SK-N-SH (cell line): ENCODE data around the gene PSMD1. TPM values are rescaled to one million over a fixed set of nuclear protein-coding genes. Genes with fewer than 3 reads are reported as not detected.

Experiments used
- CTCF ChIA-PET: fragments of 300-600, 350-600 bp; formaldehyde crosslinking; extraction: SDS; loops from one replicate; lab custom pipeline; 2021; lab: Yijun Ruan, JAX
- POLR2A ChIA-PET: fragments of 350-600 bp; sonication (Branson Sonifier 250); formaldehyde crosslinking; extraction: SDS; loops from one replicate; lab custom pipeline; 2020; ENCODE audit warnings: antibody characterized with exemption, inconsistent platforms; lab: Yijun Ruan, JAX
- DNase-seq: peaks from one replicate; pipeline ENCODE4 v3.0.0; 2012
- H2AFZ ChIP-seq: fragments of 200-600 bp; sonication (generic); 2 replicates; pipeline ENCODE4 v1.8.1; 2016; ENCODE audit warnings: antibody characterized with exemption, mild to moderate bottlenecking, low read depth
- H3F3A ChIP-seq: fragments of 200-600 bp; sonication (generic); replicated peaks from 2 replicates; pipeline ENCODE3; 2016; ENCODE audit warnings: antibody characterized with exemption, mild to moderate bottlenecking; ENCODE audit not compliant: insufficient read depth
- H3K27ac ChIP-seq, 2 experiments: fragments of 200-500 bp in 1 of 2; fragments of 200-600 bp in 1 of 2; sonication (Bioruptor generic) in 1 of 2; sonication (generic), shearing (Covaris generic) in 1 of 2; 2 replicates each; pipeline versions ENCODE4 v1.5.1 to v1.6.1; 2014 to 2016; ENCODE audit warnings: low read depth in 2 of 2, inconsistent platforms in 1 of 2, low read length in 1 of 2, mild to moderate bottlenecking in 1 of 2, mixed read lengths in 1 of 2
- H3K27me3 ChIP-seq: fragments of 200-600 bp; sonication (generic), shearing (Covaris generic); 2 replicates; pipeline ENCODE4 v1.6.1; 2016; ENCODE audit warnings: mixed run types; ENCODE audit not compliant: insufficient read depth
- H3K36me3 ChIP-seq, 2 experiments: fragments of 200-500 bp in 1 of 2; fragments of 200-600 bp in 1 of 2; sonication (Bioruptor generic) in 1 of 2; sonication (generic) in 1 of 2; replicated peaks in 1 of 2; 2 replicates each; pipeline versions ENCODE3 to v1.5.1; 2014 to 2016; ENCODE audit warnings: low read length in 1 of 2, mild to moderate bottlenecking in 1 of 2; ENCODE audit not compliant: insufficient read depth in 2 of 2, control insufficient read depth in 1 of 2
- H3K4me1 ChIP-seq, 2 experiments: fragments of 200-500 bp in 1 of 2; fragments of 200-600 bp in 1 of 2; sonication (Bioruptor generic) in 1 of 2; sonication (generic), shearing (Covaris generic) in 1 of 2; 2 replicates each; pipeline versions ENCODE4 v1.5.1 to v1.6.1; 2014 to 2016; ENCODE audit warnings: low read depth in 1 of 2, low read length in 1 of 2, mixed run types in 1 of 2; ENCODE audit not compliant: insufficient read depth in 2 of 2, control insufficient read depth in 1 of 2
- H3K4me2 ChIP-seq: fragments of 200-600 bp; sonication (generic), shearing (Covaris generic); 2 replicates; pipeline ENCODE4 v1.6.1; 2017; ENCODE audit warnings: mixed run types
- H3K4me3 ChIP-seq, 2 experiments: fragments of 200-500 bp in 1 of 2; fragments of 200-600 bp in 1 of 2; sonication (Bioruptor generic) in 1 of 2; sonication (generic), shearing (Covaris generic) in 1 of 2; 2 replicates each; pipeline versions ENCODE4 v1.5.1 to v1.8.1; 2014 to 2016; ENCODE audit warnings: low read depth in 2 of 2, inconsistent platforms in 1 of 2, low read length in 1 of 2, mild to moderate bottlenecking in 1 of 2, mixed read lengths in 1 of 2, moderate library complexity in 1 of 2
- H3K79me2 ChIP-seq: fragments of 200-600 bp; sonication (generic); 2 replicates; pipeline ENCODE4 v1.8.1; 2017; ENCODE audit warnings: mild to moderate bottlenecking; ENCODE audit not compliant: insufficient read depth
- H3K9ac ChIP-seq: fragments of 200-600 bp; sonication (generic); 2 replicates; pipeline ENCODE4 v1.6.1; 2017; ENCODE audit warnings: mixed run types
- H3K9me2 ChIP-seq: fragments of 200-600 bp; sonication (generic); 2 replicates; pipeline ENCODE4 v1.6.1; 2017; ENCODE audit warnings: mixed run types
- H3K9me3 ChIP-seq: fragments of 200-600 bp; sonication (generic); 2 replicates; pipeline ENCODE4 v1.6.1; 2017; ENCODE audit warnings: mixed run types, mild to moderate bottlenecking, moderate library complexity
- H4K20me1 ChIP-seq: fragments of 200-600 bp; sonication (generic); 2 replicates; pipeline ENCODE4 v1.6.1; 2017; ENCODE audit warnings: mild to moderate bottlenecking, mixed run types; ENCODE audit not compliant: insufficient read depth
- CHD2 ChIP-seq: fragments of 150-350 bp; IDR thresholded peaks from 2 replicates; pipeline ENCODE4 v1.6.1; 2018; ENCODE audit warnings: low read length; ENCODE audit not compliant: partially characterized antibody
- CTCF ChIP-seq: fragments of 200-600 bp; sonication (generic); IDR thresholded peaks from 2 replicates; pipeline ENCODE4 v1.6.1; 2017; ENCODE audit warnings: antibody characterized with exemption, mild to moderate bottlenecking, moderate library complexity
- EP300 ChIP-seq, 2 experiments: IDR thresholded peaks; 2 replicates each; pipeline versions ENCODE4 v1.4.0 to v1.6.1; 2012; ENCODE audit warnings: borderline replicate concordance in 1 of 2, low read depth in 1 of 2, low read length in 1 of 2
- FOXM1 ChIP-seq: IDR thresholded peaks from 2 replicates; pipeline ENCODE4 v1.4.0; 2012; ENCODE audit warnings: low read depth, mild to moderate bottlenecking
- GATA2 ChIP-seq: sonication (generic); formaldehyde crosslinking; IDR thresholded peaks from 2 replicates; pipeline ENCODE4 v1.5.0; 2020; ENCODE audit warnings: mild to moderate bottlenecking, missing genetic modification reagents
- IRF3 ChIP-seq: fragments of 150-350 bp; IDR thresholded peaks from 2 replicates; pipeline ENCODE4 v1.6.1; 2016; ENCODE audit warnings: mild to moderate bottlenecking, low read depth, low read length
- JUND ChIP-seq: IDR thresholded peaks from 2 replicates; pipeline ENCODE4 v1.4.0; 2012
- MAX ChIP-seq: IDR thresholded peaks from 2 replicates; pipeline ENCODE4 v1.4.0; 2012; ENCODE audit warnings: low read depth
- MXI1 ChIP-seq: IDR thresholded peaks from 2 replicates; pipeline ENCODE4 v1.6.1; 2012; ENCODE audit warnings: mild to moderate bottlenecking, low read depth, low read length, improper control_type of control experiment
- NFIC ChIP-seq: IDR thresholded peaks from 2 replicates; pipeline ENCODE4 v1.4.0; 2012; ENCODE audit warnings: borderline replicate concordance
- NRF1 ChIP-seq: IDR thresholded peaks from 2 replicates; pipeline ENCODE4 v1.6.1; 2012; ENCODE audit warnings: low read depth, mild to moderate bottlenecking, low read length
- PBX3 ChIP-seq: IDR thresholded peaks from 2 replicates; pipeline ENCODE4; 2012
- RAD21 ChIP-seq: IDR thresholded peaks from 2 replicates; pipeline ENCODE4 v1.6.1; 2012; ENCODE audit warnings: mild to moderate bottlenecking, low read length
- RCOR1 ChIP-seq: fragments of 150-350 bp; IDR thresholded peaks from 2 replicates; pipeline ENCODE4 v1.6.1; 2017; ENCODE audit warnings: antibody characterized with exemption, low read length
- SMC3 ChIP-seq: IDR thresholded peaks from 2 replicates; pipeline ENCODE4 v1.6.1; 2012; ENCODE audit warnings: low read depth, low read length, improper control_type of control experiment
- TCF12 ChIP-seq: IDR thresholded peaks from 2 replicates; pipeline ENCODE4 v1.4.0; 2012
- USF1 ChIP-seq: IDR thresholded peaks from 2 replicates; pipeline ENCODE4 v1.4.0; 2012; ENCODE audit warnings: low read depth, borderline replicate concordance
- YY1 ChIP-seq: IDR thresholded peaks from 2 replicates; pipeline ENCODE4 v1.4.0; 2012; ENCODE audit warnings: low read depth, mild to moderate bottlenecking
- WGBS: methylation state at CpG from one replicate; pipeline ENCODE4 v1.1.6; 2017; ENCODE audit warnings: low lambda C conversion rate; 5-methylcytosine and 5-hydroxymethylcytosine counted together
- polyA plus RNA-seq, 3 experiments: library from polyadenylated mRNA; depleted of rRNA; stranded (reverse); fragments of >200 nt; gene quantifications; 2 replicates each; pipeline ENCODE4 v1.2.3, GENCODE V29; 2012

PSMD1 gene
- polyA plus RNA-seq, 1 of the 3 experiments (the other 2 are of a cell fraction): 92.3 TPM

GRCh38 chr2:231190531-231191197 lies 134.0 kb downstream of the PSMD1 start (continued):
- no peak for TF ChIP-seq USF1
- no peak for TF ChIP-seq NRF1
- TF ChIP-seq GATA2 (CRISPR knock-in tag): no peak

GRCh38 chr2:231191896-231192872 lies 135.5 kb downstream of the PSMD1 start:
- WGBS: 52% methylated on average over 19 of the region's 19 CpGs
- Histone ChIP-seq H3K27ac (peak overlapping the region; percentile 29 to 70; a peak in 3 of 4 replicates), H3K27me3 (no peaks in the 10 kb centered on the region), H4K20me1 (no peaks in the 10 kb centered on the region), H3K9me2 (no peaks in the 10 kb centered on the region), H3K9me3 (no peaks in the 10 kb centered on the region), H3K4me1 (peaks cover 7 to 15% of the 10 kb centered on the region in 2 experiments; a peak in 1 of 4 replicates), H3K9ac (no peak overlapping the region), H3K4me3 (no peak overlapping the region), H3K36me3 (no peaks in the 10 kb centered on the region), H3K79me2 (no peaks in the 10 kb centered on the region), H3K4me2 (peak overlapping the region; percentile 55; the same call in 1 of the 2 replicates), H2AFZ (peak overlapping the region; percentile 94), H3F3A (no peaks in the 10 kb centered on the region)
- TF ChIP-seq CTCF: peak; percentile 81
- peak; percentile 85 for TF ChIP-seq TCF12
- TF ChIP-seq USF1: no peak
- no peak for TF ChIP-seq JUND
- peak; percentile 15; the same call in 1 of the 2 replicates for TF ChIP-seq MXI1
- TF ChIP-seq RAD21: peak; percentile 94
- TF ChIP-seq YY1: no peak
- peak; percentile 44; the same call in 1 of the 2 replicates for TF ChIP-seq PBX3
- TF ChIP-seq CHD2: peak; percentile 44
- no peak for TF ChIP-seq NFIC
- peak; percentile 58; the same call in 1 of the 2 replicates for TF ChIP-seq RCOR1
- peak; percentile 50; the same call in 1 of the 2 replicates for TF ChIP-seq MAX
- peak in 1 of 2 experiments; percentile 36; a peak in 1 of 4 replicates for TF ChIP-seq EP300 (IDR thresholded peaks at IDR 0.05; ENCODE audit: borderline replicate concordance in 1 of 2, low read depth in 1 of 2, low read length in 1 of 2)
- no peak for TF ChIP-seq FOXM1
- peak; percentile 97 for TF ChIP-seq SMC3
- no peak for TF ChIP-seq IRF3
- POLR2A ChIA-PET: interaction anchor here (0.6 to 1.3 kb wide), 3 partner anchors 79 to 261 kb away, joined by 3 to 5 read pairs (median 3); no protein-coding TSS in a partner anchor
- CTCF ChIA-PET: interaction anchor here (0.6 to 9.8 kb wide), 35 partner anchors 8 to 299 kb away, joined by 3 to 162 read pairs (median 5); partner anchors contain the start of gene HTR2B
- peak; percentile 89 for DNase-seq
